NCI-H1105 treated with DMSO at 0.1 percent for 48 hours (cell line): ENCODE results near the gene PBRM1.
A peak's percentile ranks its signal among the peaks of the same experiment; 100 is the strongest.

ENCODE experiments used
- DNase-seq: peaks from one replicate; lab custom pipeline; 2025; lab: John Stamatoyannopoulos, UW

PBRM1 gene

DNA sequence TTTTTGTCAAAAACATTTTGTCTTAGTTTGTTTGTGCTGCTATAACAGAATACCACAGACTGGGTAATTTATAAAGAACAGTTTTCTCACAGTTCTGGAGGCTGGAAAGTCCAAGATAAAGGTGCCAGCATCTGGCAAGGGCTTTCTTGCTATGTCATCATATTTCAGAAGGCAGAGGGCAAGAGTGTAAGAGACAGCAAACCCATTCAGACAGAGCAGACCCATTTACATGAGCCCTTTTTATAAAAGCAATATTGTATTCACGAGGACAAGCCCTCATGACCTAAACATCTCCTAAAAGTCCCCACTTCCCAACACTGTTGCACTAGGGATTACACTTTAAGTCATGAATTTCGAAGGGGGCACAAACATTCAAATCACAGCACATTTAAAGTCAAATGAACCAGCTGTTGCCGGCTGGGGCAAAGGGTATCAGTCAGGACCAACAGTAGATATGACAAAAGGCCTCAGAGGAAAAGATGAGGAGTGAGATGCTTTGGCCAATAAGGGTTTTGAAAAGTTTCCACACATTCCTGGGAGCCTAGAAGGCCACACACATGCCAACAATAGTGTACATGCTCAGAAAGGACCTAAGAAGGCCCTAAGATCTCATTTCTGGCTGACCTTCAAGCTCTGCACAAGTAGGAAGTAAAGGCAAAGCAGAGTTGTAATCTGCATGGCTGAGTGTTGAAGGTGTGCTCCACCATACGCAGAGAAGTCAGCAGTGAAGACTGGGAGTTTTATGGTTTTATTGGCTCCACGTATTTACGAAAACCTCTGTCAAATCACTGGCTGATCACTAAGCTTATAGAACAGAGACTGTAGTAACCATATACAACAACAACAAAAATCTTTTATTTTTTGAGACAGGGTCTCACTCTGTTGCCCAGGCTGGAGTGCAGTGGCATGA, 111.4 kb downstream of the PBRM1 start:
- no peak for DNase-seq

DNA sequence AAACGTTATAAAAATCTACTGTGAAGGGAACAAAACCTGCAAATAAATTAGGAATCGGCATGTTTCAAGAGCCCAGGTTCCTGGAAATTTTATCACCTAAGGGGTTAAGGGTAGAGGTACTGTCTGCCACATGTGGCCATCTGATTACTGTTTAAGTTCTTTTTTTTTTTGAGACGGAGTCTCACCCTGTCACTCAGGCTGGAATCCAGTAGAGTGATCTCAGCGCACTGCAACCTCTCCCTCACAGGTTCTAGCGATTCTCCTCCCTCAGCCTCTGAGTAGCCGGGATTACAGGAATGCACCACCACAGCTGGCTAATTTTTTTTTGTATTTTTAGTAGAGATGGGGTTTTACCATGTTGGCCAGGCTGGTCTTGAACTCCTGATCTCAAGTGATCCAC, 113.5 kb downstream of the PBRM1 start:
- DNase-seq, result no peak

DNA sequence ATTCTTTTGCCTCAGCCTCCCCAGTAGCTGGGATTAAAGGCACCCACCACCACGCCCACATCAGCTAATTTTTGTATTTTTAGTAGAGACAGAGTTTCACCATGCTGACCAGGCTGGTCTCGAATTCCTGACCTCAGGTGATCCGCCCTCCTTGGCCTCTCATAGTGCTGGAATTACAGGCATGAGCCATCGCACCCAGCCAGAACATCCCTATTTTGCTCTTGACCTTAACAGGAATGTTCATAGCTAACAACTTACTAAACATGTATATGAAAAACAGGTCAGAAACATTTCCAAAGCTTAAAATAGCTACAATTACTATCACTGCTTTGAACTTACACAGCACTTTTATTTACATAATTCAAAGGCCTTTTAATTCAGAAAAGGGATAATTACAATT, 115.6 kb downstream of the PBRM1 start:
- no peak for DNase-seq

DNA sequence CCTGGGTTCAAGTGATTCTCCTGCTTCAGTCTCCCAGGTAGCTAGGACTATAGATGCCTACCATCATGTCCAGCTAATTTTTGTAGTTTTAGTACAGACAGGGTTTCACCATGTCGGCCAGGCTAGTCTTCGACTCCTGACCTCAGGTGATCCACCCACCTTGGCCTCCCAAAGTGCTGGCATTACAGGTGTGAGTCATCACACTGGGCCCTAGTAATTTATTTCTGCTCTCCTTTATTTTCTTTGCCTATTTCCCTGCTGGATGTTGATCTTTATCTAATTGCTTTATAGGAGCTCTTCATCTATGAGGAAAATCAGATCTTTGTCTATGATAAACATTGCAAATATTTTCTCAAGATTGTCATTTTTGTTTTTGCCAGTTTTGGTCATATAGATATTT, 117.6 kb downstream of the PBRM1 start:
- no peak for DNase-seq

DNA sequence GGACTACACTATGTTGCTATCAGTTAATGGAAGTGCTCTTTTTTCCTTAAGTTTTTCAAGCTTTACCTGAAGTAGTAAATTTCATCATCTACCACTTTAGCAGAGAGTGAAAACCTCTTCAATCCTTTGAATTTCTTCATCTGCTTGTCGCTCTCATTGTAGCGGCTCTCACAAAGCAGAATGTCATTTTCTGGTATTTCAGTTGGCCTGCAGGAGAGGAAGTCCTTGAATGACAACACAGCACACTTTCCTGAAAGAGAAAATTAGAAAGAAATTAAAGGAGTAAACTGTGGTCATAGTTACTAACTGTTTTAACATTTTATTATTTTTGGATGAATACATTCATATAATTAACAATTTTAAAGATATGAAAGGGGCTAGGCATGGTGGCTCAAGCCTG, 121.7 kb downstream of the PBRM1 start:
- no peak for DNase-seq

DNA sequence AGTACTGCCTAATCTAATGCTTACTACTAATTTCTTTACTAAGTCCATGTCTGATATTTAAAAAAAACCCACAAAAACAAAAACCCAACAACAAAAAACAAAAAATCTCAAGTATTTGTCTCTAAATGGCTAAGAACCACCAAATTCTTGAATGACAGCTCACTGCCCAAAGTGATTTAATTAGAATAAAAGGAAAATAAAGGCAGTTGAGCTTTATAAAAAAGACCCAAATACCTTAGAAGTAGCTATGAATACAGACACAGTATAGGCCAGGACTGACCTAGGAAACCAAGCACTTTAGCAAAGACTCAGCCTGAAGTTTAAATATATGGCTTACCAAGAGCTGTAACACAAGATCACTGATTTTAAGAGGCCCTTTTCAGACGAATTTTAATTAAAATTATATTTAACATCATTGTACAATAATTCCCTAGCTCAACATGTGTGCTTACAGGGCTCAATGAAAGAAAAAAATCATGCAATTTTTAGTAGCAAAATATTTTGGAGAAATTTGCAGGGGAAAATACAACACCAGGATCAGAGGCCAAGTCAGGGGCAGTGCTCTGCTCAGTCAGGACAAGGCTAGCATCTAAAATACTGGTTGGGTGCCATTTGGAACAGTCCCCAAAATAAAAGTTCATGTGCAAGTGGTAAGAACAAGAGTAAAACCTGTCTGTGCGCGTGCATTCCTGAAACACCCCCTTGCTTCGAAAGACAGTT, 124.5 kb downstream of the PBRM1 start:
- no peak for DNase-seq

DNA sequence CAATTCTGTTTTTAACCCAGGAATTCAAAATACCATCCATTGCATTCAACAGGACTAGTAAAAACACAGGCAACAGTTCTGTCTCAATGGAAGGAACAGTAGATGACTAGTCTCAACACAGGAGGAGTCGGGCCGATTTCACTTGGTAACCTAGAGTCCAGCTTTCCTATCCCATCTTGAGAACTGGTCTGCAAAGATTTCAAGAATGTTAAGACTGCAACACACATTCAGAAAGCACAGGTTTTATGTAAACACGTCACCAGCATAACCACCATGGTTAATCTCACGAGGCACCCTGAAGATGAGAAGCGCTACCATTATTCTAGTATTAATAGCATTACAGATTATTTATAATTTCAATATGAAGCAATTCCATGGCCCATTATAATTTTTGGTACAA, 127.3 kb downstream of the PBRM1 start:
- no peak for DNase-seq

DNA sequence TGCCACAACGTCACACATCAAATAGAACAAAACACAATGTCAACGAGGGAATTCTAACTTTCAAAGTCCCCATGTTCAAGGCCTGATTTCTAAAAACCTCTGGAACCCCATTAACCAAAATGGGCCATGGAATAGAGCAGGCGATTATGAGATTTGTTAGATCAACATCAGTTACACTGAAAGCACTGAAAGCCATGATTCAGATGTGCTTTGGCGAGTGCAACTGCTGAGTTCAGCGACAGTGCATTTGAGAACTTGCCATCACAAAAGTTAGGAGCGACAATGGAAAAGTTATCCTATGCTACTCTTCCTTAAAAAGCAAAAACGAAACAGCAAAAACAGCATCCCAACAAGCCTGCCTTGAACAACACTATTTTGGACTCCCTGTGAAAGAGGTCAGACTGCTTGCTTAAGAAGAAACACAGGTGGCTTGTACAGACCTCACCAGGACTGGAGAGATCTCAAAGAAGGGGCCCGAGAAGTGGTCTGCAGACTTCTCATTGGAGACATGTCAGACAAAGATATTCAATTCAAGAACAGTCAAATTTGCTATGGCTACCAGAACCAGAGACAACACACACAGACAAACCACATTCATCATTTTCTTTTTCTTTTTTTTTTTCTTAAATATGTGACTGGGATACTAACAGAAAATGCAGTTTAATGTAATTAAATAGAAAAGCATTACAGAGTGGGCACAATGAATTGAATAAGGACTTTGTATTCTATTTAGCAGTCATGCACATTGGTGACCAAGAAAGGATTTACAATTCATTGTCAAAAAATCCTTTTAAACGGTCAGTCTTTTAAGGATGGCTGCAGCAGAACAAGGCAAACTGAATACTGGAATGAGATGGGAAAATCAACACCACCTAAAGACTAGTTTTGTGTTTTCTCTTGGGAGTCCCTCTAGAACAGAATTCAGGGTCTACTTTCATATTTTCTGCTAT, 128.4 kb downstream of the PBRM1 start:
- no peak for DNase-seq

DNA sequence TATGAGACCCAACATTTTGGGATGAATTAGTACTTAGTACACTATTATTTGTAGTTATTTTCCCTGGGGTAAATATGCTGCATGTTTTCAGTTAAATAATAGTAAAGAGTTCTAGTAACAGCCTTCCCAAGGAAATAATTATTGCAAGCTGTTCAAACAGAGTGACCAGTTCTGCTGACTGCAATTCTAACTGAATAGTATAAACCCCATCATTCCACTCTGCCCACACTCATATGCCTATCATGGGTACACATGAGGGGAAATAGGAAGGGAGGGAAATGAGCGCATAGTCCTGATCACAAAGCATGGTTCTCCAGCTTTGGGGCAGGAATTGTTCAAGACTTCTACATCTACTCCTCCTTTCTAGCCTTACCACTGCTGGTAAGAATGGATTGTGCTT, 130.7 kb downstream of the PBRM1 start:
- DNase-seq, result no peak

DNA sequence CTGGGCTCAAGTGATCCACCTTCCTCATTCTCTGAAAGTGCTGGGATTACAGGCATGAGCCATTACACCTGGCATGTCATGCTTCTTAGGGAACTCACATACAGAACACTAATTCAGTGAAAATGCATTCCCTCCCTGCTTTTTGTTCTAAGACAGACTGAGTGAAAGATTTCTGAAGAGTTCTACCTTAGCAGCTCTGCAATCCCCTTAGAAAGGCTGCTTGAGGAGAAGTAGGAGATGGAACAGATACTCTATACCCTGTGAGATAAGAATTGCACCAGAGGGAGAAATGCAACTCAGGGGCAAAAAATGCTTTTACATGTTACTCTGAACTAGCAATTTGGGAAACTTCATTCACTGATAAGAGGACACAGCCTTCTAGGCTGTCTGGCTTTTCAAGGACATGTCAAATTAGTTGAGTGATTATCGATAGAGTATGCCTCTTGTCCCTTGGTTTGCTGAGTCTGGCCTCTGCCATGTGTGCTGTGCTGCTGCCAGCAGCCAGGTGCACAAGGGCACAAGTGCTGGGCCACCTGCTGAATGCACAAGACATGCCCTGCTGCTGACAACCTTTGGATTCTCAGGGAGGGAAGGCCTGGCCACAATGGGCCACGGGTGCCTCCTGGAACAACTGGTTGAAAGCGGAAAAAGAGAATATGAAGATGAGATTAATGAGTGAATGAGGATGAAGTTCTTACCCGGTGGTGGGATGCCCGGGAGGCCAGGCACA, 131.5 kb downstream of the PBRM1 start:
- DNase-seq, result peak; percentile 0

DNA sequence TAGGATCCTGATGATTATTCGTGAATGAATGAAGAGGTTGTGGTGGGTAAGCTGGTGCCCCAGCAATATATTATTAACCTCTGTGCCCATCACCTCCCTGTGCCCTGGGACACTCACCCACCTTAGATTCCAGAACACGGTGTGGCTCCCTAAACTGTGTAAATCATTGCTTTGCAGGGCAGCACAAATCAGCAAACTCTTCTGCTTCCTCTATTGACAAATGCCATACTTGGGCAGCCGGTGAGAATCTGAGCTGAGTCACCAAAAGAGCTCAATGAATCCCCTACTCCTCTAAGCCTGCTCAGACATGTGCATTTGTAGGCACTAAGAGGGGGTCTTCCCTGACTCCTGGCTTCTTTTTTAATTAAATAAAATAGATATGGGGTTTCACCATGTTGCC, 133.6 kb downstream of the PBRM1 start:
- no peak for DNase-seq

DNA sequence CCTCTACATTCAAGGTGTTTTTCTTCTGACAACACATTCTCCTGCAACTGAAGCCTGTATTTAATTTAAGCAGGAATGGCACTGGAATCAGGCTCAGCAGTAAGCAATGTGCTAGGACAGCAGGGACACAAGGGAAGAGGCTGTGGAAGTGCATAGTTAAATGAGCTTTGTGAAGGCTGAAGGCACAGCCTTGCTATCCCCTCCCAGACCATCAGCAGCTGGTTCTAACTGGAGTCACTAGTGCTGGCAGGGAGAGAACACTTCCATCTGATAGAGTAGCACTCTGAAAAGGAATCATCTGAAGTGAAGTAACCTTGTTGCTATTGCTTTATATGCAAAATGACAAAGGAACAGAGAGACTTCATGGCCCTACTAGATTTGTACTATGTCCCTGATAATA, 134.6 kb downstream of the PBRM1 start:
- no peak for DNase-seq

DNA sequence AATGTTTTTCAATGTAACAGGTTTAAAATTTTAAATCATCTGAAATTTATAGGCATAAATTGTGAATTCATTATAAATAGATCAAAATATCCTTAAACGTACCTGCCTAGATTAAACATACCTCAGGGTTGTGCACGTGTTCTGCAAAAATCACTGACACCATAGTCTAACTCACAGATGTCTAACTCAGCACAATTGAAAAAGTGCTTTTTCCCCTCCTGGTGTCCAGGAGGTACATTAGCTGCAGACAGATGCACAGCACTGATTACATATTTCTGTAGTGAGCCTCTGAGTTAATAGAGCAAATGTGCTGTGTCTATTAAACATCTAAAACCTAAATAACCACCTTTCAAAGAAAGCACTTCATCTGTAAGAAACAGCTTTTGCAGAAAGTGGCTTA, 138.6 kb downstream of the PBRM1 start:
- DNase-seq, result no peak

DNA sequence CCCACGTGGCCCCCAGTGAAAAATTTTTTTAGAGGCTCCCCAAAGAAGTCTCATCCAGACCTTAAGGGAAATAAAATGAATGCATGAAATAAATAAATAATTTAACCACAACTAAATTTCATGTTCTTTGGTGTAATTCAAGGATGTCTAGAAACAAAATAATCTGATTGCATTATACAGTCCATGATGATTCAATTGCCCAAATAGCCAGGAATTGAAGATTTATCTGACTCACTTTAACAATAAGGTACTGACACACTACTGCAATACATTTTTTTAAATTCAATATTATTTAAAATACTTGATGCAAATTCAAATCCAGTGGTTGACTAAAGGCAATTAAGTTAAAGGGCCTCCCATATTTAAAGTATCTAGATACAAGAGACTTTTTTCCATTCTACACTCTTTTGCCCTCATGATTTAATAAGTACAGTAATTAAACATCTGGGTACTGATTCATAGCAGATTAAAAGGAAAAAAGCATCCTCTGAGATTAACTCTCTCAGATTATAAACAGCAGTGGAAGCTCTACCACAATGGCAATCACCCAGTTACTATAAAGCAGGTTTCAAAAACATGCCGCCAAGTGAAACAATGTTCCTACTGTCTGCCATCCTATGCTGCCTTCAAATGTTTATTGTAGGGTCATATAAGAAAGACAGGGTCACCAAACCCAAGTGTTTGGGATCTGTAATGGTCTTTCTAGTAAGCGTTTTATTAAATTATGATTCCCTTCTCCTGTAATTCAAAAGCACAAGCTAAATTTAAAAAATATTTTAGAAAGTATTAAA, 139.4 kb downstream of the PBRM1 start:
- no peak for DNase-seq

DNA sequence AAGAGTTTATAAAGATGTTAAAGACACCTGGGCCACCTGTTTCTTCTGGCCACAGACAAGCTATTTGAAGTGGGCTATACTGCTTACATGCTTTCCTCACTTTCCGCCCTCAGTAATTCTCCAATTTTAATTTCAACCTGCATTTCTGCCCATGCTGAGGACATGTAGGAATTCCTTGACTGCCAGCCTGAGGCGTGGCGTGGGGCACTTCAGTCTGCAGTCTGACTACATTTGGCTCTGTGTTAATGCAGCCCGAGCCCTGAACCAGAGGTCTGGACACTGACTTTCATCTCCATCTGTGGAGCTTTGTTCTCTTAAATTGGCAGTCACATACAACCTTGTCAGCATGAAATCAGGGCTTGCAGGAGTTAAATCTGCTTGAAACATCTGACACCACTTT, 140.8 kb downstream of the PBRM1 start:
- no peak for DNase-seq

DNA sequence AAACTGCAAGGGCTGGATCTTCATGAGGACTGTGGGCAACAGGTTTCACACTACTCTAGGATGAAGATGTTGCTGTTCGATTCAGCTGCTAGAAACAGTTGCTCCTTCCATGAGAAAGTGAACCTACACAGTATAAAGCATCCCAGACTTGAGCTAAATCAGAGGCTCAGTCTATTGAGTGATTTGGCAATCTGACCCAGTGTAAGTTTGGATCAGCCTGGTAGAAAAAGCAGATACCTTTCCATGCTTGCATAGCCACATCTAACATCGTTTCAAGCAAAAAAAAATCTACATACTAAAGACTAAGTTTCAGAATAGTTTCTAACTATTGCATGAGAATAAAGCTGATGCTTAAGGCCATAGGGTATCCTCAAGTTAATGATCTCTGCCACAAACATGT, 144.7 kb downstream of the PBRM1 start:
- no peak for DNase-seq

DNA sequence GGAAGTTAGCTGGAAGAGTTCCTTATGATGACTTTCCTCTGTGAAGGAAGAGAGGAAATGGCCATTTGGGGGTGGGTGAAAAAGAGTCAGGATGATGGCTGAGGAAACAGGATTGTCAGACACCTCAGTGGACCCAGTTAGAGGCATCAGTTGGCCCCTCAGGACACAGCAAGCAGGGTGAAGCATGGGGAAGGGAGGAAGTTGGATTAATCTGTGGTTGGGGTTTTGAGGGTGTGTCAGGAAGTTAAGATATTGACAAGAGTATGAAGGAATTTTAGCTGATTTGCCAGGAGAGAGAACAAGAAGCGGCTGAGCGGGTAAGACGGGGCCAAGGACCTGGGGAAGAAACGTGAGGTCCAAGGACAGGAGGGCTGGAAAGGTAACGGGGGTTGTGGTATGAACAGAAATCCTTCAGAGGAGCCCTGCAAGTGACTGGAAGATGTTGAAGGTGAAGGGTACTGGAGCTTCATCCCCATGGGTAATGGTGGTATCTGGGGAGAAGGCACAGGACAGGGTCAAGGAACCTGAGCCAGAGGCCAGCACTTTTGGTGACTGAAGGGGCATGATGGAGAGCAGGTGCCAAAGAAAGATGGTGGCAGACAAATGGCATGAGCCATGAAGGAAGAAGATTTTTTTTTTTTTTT, 146.6 kb downstream of the PBRM1 start:
- no peak for DNase-seq

DNA sequence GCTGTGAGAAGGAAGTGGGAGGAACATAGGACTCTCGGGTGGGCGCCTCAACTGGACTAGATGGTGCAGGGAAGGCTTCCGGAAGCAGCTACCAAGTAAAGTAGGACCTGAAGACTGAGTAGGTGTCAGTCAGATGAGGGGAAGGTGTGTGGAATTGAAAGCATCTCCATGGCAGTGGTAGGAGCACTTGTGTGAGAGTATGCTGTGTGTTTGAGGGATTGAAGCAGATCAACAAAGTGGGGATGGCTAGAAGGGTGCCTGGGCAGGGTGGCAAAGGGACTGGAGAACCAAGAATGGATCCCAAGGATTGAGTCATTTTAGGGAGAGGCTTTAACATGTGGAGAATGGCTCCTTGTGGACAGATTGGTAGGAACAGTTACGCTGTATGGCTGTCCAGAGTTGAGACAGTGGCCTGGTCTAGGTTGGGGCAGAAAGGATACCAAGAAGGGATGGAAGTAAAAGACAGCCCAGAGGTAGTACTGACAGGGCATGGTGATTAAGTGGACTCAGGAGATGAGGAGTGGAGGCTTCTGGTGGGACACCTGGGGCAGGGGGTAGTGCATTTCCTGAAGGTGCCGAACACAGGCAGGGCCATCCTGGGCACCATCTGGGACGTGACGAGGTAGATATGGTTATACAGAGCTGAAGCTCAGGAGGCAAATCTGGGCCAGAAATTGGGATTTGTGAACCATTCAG, 147.8 kb downstream of the PBRM1 start:
- DNase-seq, result no peak

DNA sequence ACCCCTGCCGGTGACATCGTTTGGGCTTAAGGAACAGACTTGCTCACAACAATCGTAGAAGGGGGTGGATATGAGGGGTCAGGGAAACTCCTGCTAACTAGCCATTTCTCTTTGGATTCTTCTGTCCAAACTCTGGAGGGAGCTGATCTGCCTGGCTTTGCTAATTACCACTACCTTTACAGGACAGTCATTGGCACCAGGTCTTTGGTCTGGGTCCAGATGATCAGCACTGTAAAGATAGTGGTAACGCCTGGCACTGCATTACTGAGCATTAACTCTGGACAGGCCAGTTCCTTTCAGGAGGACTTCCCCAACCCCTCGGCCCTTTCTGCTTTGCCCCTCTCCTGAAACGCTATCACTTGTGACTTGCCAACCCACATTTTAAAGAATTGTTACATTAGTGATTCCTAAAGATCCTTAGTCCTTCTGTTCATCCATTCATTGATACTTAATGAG, 148.5 kb downstream of the PBRM1 start:
- no peak for DNase-seq
